ENCODE measurements around the gene ATG5. TPM values are rescaled to one million over a fixed set of nuclear protein-coding genes. Genes with fewer than 3 reads are reported as not detected.
A peak's percentile ranks its signal among the peaks of the same experiment; 100 is the strongest.

ATG5 gene
- polyA plus RNA-seq, 1 of the 3 experiments (the other 2 are of a cell fraction), result 15.5 TPM

DNA sequence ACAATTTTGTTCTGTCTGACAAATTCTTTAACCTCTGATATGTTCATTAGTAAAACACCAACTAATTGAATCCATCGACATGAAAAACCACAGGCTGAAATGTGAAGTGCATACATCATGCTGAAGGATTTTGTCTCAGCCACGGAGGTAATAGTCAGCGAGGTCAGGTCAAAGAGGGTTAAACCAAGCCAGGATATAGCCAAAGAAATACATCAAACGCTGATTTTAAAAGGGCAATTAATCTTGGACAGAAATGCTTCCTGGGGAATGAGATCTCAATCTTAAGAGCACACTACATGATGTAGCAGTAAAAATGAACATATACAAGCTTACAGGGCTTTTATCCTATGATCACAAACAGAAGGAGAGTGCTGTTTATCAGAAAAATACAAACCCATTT, 132.7 kb downstream of the ATG5 start (continued):
- TF ChIP-seq, protein P1, sequence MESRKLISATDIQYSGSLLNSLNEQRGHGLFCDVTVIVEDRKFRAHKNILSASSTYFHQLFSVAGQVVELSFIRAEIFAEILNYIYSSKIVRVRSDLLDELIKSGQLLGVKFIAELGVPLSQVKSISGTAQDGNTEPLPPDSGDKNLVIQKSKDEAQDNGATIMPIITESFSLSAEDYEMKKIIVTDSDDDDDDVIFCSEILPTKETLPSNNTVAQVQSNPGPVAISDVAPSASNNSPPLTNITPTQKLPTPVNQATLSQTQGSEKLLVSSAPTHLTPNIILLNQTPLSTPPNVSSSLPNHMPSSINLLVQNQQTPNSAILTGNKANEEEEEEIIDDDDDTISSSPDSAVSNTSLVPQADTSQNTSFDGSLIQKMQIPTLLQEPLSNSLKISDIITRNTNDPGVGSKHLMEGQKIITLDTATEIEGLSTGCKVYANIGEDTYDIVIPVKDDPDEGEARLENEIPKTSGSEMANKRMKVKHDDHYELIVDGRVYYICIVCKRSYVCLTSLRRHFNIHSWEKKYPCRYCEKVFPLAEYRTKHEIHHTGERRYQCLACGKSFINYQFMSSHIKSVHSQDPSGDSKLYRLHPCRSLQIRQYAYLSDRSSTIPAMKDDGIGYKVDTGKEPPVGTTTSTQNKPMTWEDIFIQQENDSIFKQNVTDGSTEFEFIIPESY (IDR thresholded peaks at IDR 0.05; ENCODE audit: borderline replicate concordance, low read depth), result peak; percentile 43; the same call in 1 of the 2 replicates
- TF ChIP-seq FOXJ3 (CRISPR knock-in tag; IDR thresholded peaks at IDR 0.05) (no peak), GABPA (IDR thresholded peaks at IDR 0.05; ENCODE audit: low read depth) (peak; percentile 25; the same call in 1 of the 2 replicates), TEAD4 (IDR thresholded peaks at IDR 0.05; ENCODE audit: borderline replicate concordance, insufficient read depth) (peak; percentile 90), SMC3 (IDR thresholded peaks at IDR 0.05; ENCODE audit: low read depth, low read length) (no peak), CHD2 (IDR thresholded peaks at IDR 0.05; ENCODE audit: low read length, partially characterized antibody) (no peak), TAF1 (IDR thresholded peaks at IDR 0.05; ENCODE audit: borderline replicate concordance, low read depth, low read length) (no peak), RXRA (IDR thresholded peaks at IDR 0.05; ENCODE audit: borderline replicate concordance, low read depth) (peak; percentile 97), EP300 (IDR thresholded peaks at IDR 0.05; ENCODE audit: borderline replicate concordance in 1 of 2, low read depth in 1 of 2, low read length in 1 of 2) (peak; percentile 80 to 96), FOXM1 (IDR thresholded peaks at IDR 0.05; ENCODE audit: low read depth) (peak; percentile 97), SIN3A (IDR thresholded peaks at IDR 0.05; ENCODE audit: borderline replicate concordance, low read depth, low read length) (no peak), GATA2 (CRISPR knock-in tag; IDR thresholded peaks at IDR 0.05) (peak; percentile 68), RFX5 (IDR thresholded peaks at IDR 0.05; ENCODE audit: low read length) (no peak), NFIC (IDR thresholded peaks at IDR 0.05; ENCODE audit: borderline replicate concordance) (peak; percentile 89), JUND (IDR thresholded peaks at IDR 0.05) (peak; percentile 91), POLR2AphosphoS5 (IDR thresholded peaks at IDR 0.05; ENCODE audit: low read depth, low read length) (peak; percentile 72; the same call in 1 of the 2 replicates), RAD21 (IDR thresholded peaks at IDR 0.05; ENCODE audit: low read length) (peak; percentile 7; the same call in 1 of the 2 replicates)
- TF ChIP-seq, protein P2, sequence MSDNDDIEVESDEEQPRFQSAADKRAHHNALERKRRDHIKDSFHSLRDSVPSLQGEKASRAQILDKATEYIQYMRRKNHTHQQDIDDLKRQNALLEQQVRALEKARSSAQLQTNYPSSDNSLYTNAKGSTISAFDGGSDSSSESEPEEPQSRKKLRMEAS (IDR thresholded peaks at IDR 0.05; ENCODE audit: low read depth), result no peak
- TF ChIP-seq, protein P3, sequence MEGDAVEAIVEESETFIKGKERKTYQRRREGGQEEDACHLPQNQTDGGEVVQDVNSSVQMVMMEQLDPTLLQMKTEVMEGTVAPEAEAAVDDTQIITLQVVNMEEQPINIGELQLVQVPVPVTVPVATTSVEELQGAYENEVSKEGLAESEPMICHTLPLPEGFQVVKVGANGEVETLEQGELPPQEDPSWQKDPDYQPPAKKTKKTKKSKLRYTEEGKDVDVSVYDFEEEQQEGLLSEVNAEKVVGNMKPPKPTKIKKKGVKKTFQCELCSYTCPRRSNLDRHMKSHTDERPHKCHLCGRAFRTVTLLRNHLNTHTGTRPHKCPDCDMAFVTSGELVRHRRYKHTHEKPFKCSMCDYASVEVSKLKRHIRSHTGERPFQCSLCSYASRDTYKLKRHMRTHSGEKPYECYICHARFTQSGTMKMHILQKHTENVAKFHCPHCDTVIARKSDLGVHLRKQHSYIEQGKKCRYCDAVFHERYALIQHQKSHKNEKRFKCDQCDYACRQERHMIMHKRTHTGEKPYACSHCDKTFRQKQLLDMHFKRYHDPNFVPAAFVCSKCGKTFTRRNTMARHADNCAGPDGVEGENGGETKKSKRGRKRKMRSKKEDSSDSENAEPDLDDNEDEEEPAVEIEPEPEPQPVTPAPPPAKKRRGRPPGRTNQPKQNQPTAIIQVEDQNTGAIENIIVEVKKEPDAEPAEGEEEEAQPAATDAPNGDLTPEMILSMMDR (IDR thresholded peaks at IDR 0.05), result no peak
- TF ChIP-seq, protein P4, sequence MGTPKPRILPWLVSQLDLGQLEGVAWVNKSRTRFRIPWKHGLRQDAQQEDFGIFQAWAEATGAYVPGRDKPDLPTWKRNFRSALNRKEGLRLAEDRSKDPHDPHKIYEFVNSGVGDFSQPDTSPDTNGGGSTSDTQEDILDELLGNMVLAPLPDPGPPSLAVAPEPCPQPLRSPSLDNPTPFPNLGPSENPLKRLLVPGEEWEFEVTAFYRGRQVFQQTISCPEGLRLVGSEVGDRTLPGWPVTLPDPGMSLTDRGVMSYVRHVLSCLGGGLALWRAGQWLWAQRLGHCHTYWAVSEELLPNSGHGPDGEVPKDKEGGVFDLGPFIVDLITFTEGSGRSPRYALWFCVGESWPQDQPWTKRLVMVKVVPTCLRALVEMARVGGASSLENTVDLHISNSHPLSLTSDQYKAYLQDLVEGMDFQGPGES (IDR thresholded peaks at IDR 0.05; ENCODE audit: low read depth, low read length), result no peak
- TF ChIP-seq, protein P5, sequence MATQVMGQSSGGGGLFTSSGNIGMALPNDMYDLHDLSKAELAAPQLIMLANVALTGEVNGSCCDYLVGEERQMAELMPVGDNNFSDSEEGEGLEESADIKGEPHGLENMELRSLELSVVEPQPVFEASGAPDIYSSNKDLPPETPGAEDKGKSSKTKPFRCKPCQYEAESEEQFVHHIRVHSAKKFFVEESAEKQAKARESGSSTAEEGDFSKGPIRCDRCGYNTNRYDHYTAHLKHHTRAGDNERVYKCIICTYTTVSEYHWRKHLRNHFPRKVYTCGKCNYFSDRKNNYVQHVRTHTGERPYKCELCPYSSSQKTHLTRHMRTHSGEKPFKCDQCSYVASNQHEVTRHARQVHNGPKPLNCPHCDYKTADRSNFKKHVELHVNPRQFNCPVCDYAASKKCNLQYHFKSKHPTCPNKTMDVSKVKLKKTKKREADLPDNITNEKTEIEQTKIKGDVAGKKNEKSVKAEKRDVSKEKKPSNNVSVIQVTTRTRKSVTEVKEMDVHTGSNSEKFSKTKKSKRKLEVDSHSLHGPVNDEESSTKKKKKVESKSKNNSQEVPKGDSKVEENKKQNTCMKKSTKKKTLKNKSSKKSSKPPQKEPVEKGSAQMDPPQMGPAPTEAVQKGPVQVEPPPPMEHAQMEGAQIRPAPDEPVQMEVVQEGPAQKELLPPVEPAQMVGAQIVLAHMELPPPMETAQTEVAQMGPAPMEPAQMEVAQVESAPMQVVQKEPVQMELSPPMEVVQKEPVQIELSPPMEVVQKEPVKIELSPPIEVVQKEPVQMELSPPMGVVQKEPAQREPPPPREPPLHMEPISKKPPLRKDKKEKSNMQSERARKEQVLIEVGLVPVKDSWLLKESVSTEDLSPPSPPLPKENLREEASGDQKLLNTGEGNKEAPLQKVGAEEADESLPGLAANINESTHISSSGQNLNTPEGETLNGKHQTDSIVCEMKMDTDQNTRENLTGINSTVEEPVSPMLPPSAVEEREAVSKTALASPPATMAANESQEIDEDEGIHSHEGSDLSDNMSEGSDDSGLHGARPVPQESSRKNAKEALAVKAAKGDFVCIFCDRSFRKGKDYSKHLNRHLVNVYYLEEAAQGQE (IDR thresholded peaks at IDR 0.05; ENCODE audit: low read depth, low read length), result 0 out of 2 replicates have a peak, but pooled peaks have one; percentile 34

Measured in SK-N-SH (cell line).